HG03066 (cell line): ENCODE results near the gene FAM53A.
"Not testable (repeated sequence)": the region's sequence is repeated elsewhere in the genome, so short reads cannot be mapped to it uniquely, and the experiment has no call there.

ENCODE experiments used
- ATAC-seq: cut with Tn5 transposase; IDR thresholded peaks from one replicate; pipeline ENCODE4 v1.9.1; 2021; ENCODE audit warnings: low read depth; ENCODE audit not compliant: unreplicated experiment

Gene FAM53A

GRCh38 chr4:1717129-1718094, 33.3 kb upstream of the FAM53A start:
- ATAC-seq = no peak

GRCh38 chr4:1716065-1716945, 32.2 kb upstream of the FAM53A start:
- ATAC-seq = no peak

DNA sequence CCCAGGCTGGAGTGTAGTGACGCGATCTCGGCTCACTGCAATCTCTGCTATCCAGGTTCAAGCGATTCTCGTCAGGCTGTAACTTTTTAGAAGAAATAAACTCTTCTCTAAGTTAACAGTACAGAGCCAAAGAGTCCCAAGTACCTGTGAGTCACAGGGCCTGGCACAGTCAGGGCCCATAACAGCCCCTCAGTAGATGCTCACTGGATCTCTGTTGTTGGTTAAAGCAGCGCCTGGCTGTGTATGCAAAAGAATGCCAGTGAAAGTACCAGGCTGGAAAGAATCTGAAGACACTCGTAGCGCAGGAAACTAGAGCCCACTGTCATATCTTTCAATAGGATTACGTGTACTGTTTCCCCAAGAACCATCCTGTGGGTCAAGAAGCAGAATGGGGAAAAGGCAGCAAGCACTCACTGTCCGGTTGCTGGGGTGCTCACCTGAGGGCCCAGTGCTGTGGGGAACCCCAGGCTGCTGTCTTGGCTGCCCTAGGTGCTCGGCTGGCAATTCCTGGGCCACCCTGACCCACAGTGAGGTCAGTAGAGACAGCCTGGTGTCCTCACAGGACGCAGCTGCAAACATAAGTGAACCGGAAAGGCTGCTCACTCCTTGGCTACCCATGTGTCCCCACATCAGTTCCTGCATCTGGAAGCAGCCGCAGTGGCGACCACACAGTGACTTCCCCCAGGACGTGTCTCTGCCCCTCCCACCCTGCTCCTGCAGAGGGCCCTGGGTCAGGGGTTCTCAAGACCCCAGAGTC, 31.1 kb upstream of the FAM53A start:
- no peak for ATAC-seq

GRCh38 chr4:1714303-1715001, 30.3 kb upstream of the FAM53A start:
- no peak for ATAC-seq

- ATAC-seq = peak; percentile 3
Observed at GRCh38 chr4:1713003-1713851, 29.1 kb upstream of the FAM53A start.

GRCh38 chr4:1712216-1713002, 28.3 kb upstream of the FAM53A start, which contains the start of gene SLBP:
TSS of gene SLBP (minus strand) at chr4:1712319. CDS start at chr4:1712188, 131 bp downstream.
- peak; percentile 67 for ATAC-seq

GRCh38 chr4:1711571-1712215, 27.6 kb upstream of the FAM53A start:
- ATAC-seq = peak; percentile 4

DNA sequence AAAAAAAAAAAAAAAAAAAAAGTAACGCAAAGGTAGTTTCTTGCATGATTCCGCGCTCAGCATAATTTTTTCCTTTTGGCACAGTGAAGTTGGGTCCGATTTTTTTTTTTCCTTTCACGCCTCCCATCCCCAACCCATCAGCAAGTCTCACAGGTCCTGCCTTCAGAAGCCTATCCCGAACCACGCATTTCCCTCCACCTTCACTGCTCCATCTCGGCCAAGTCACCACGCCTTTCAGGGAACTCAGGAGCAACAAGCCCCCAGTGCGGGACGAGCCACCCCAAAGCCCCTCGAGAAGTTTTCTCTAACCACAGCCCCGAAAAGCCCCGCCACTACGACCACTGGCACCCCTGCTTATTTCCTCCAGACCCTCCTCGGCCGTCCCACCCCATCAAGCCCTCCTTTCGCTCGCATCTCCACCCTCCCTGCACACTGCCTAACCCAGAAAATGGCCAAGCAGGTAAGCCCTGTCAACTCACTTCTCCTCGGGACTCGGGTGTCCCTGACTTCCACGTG, 27.0 kb upstream of the FAM53A start:
- ATAC-seq = no peak

DNA sequence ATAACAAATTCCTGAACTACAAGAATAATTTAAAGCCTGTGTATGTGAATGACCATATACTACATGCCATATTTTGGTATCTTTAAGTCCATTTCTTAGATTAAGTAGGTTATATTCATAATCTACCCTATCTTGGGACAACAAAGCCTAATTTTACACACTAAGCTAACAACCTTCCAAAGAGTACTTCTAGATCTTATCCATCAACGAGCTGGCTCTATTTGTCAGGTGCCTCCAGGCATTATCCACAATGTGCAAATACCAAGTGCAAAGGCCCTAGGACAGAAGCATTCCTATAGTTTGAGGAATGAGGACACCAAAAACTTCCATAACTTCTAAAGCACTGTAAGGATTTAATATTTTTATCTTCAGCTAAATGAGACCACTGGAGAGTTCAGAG, 24.5 kb upstream of the FAM53A start:
- ATAC-seq = no peak

DNA sequence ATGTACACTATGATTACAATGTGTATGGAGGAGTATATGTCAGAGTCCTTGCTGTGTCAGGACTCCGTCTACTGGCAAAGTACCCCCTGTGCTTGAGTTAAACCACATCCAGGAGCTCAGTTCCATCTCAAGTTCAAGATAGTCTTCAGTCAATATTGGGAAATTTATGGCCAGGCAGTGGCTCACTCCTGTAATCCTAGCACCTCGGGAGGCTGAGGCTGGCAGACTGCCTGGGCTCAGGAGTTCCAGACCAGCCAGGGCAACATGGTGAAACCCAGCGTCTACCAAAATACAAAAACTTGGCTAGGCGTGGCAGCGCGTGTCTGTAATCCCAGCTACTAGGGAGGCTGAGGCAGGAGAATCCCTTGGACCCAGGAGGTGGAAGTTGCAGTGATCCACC, 22.2 kb upstream of the FAM53A start:
- ATAC-seq = no peak

GRCh38 chr4:1705732-1706131, 21.6 kb upstream of the FAM53A start:
- ATAC-seq = no peak

- no peak for ATAC-seq
Observed at GRCh38 chr4:1703867-1704266, 19.8 kb upstream of the FAM53A start.

DNA sequence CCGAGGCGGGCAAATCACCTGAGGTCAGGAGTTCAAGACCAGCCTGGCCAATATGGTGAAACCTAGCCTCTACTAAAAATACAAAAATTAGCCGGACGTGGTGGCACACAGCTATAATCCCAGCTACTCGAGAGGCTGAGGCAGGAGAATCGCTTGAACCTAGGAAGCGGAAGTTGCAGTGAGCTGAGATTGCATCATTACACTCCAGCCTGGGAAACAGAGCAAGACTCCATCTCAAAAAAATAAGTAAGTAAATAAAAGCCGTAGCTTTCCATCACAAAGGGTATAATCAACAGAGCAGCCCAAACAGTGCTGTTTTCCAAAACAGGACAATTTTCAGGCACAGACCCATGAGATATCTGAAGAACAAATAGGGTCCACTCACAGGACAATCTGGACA, 17.6 kb upstream of the FAM53A start:
- not testable (repeated sequence) for ATAC-seq

GRCh38 chr4:1695913-1696312, 11.8 kb upstream of the FAM53A start:
- ATAC-seq = no peak

DNA sequence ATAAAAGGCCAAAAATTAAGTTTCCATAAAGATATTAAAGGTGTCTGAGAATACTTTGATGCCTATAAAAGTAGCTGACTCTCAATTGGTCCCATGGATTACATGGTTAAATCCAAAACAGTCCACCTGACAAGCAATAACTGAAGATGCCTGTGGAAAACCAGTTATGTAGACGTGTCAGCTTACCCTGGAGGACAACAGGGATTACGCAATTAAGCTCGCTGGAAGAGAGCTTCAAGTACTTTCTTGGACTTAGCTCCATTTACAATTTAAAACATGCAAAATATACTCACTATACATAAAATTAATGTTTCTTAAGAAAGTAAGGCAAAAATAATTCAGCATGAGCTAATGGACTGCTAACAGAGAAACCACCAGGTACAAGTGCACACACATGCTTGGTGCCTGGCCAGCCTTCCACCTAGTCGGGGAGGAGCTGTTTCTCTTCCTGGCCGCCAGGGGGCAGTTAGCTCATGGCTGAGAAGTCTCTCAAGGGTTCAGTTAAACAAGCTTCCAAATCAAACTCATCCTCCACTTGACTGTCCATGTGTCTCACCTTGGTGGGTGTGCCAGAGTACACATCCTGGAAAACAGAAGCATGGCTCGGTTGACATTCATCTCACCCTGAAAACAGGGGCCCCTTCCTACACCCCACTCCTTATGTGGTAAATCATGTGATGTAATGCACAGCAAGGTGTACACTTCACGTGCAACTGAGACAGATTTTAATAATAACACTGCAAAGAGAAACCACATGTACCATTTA, 9.2 kb upstream of the FAM53A start:
- ATAC-seq = peak; percentile 75

- no peak for ATAC-seq
Observed at GRCh38 chr4:1691737-1692373, 7.7 kb upstream of the FAM53A start.
